ENCODE data around the gene FPR2. TPM values are rescaled to one million over a fixed set of nuclear protein-coding genes. Genes with fewer than 3 reads are reported as not detected.
A peak's percentile ranks its signal among the peaks of the same experiment; 100 is the strongest.

FPR2 gene
- total and polyA plus RNA-seq, 9 of the 15 experiments (the other 6 are each of a cell fraction or from before 2014, with no cell fraction given), result 0.03 to 0.15 (median 0.07) TPM; not detected in 6

GRCh38 chr19:51716925-51717324 is 44.1 kb upstream of the FPR2 start:
- FAIRE-seq, result no peak
- intact Hi-C loops (cut with micrococcal nuclease) (no loop called here), in situ Hi-C loops (cut with MboI) (no loop called here)
- Histone ChIP-seq H3K9me3 (replicated peaks; ENCODE audit: control insufficient read depth, insufficient read depth, low read depth, low read length) (no peaks in the 10 kb centered on the region), H3K4me1 (replicated peaks in 1 of 2; ENCODE audit: control insufficient read depth in 2 of 2, insufficient read depth in 2 of 2, low read length in 2 of 2) (peaks cover 0 to 18% of the 10 kb centered on the region in 2 experiments; a peak in 2 of 5 replicates), H3K4me2 (ENCODE audit: insufficient read depth, low read length) (no peak overlapping the region), H3K27me3 (ENCODE audit: control insufficient read depth in 2 of 2, insufficient read depth in 2 of 2, low read length in 2 of 2) (peaks cover 0 to 7% of the 10 kb centered on the region in 2 experiments; a peak in 1 of 5 replicates), H3K79me2 (ENCODE audit: control insufficient read depth, insufficient read depth, low read length) (no peaks in the 10 kb centered on the region), H3K9me1 (ENCODE audit: control insufficient read depth, insufficient read depth, low read length) (no peaks in the 10 kb centered on the region), H3K27ac (ENCODE audit: extremely low read depth, low read depth, low read length) (no peak overlapping the region), H3K4me3 (no peak overlapping the region), H2AFZ (ENCODE audit: low read depth, low read length) (no peak overlapping the region), H3K36me3 (ENCODE audit: control insufficient read depth, insufficient read depth, low read length) (no peaks in the 10 kb centered on the region), H4K20me1 (replicated peaks; ENCODE audit: control insufficient read depth, insufficient read depth, low read length) (no peaks in the 10 kb centered on the region), H3K9ac (ENCODE audit: insufficient read depth in 1 of 2, low read depth in 2 of 2, low read length in 2 of 2) (no peak overlapping the region)
- CTCF ChIA-PET (ENCODE audit: low intra/inter-chr PET ratio), result no interaction called here
- BruUV-seq (replicated peaks), result no TSS peak
- ATAC-seq, result no peak
- POLR2A ChIA-PET, result interaction anchor here (0.7 to 1.2 kb wide), 2 partner anchors 10 to 130 kb away, joined by 3 to 4 read pairs; no protein-coding TSS in a partner anchor
- no peak for TF ChIP-seq GTF2E2 (tag; IDR thresholded peaks at IDR 0.05)
- 4% methylated on average over 11 of the region's 11 CpGs for whole genome bisulfite sequencing (ENCODE audit: insufficient coverage, low coverage, missing lambda C conversion rate)
- no peak for DNase-seq (ENCODE audit: extremely low read depth in 1 of 4, low spot score in 3 of 4)

DNA sequence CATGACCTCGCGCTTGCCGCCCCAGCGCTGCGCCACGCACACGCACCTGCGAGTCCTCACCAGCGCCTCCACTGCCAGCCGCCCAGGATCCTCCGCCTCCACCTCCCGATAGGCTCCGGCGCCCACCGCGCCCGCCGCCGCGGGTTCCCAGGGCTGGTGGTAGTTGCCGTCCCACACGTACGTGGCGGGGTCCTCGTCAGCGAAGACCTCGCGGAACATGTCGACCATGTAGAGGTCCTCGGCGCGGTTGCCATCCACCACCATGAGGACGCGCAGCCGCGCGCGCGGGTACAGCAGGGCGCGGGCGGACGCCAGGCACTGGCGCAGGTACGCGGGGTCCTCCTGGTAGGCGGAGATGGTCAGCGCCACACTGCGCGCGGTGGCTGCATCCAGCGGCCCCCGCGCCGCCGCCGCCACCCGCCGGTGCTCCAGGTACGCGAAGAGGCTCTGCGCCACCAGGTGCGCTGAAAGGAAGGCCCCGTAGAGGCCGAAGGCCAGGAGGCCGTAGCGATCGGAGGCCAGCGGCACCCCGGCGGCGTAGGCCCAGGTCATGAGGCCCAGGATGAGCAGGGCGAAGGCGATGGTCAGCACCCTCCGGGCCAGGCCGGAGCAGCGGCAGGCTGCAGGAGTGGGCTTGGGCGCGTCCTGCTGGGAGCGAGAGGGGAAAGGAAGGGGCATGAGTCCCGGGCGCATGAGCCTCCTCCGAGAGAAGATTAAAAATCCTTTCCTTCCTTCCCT is 41.6 kb upstream of the FPR2 start:
- peaks cover 0 to 7% of the 10 kb centered on the region in 2 experiments; a peak in 1 of 5 replicates for H3K27me3 ChIP-seq (ENCODE audit: control insufficient read depth in 2 of 2, insufficient read depth in 2 of 2, low read length in 2 of 2)
- no peaks in the 10 kb centered on the region for H3K79me2 ChIP-seq (ENCODE audit: control insufficient read depth, insufficient read depth, low read length)
- no peak overlapping the region for H2AFZ ChIP-seq (ENCODE audit: low read depth, low read length)
- ChIA-PET POLR2A (interaction anchor here (1.0 kb wide), 1 partner anchor 10 kb away, joined by 3 read pairs; no protein-coding TSS in a partner anchor), CTCF (ENCODE audit: low intra/inter-chr PET ratio) (no interaction called here)
- H3K4me3 ChIP-seq, result no peak overlapping the region
- DNase-seq (ENCODE audit: extremely low read depth in 1 of 4, low spot score in 3 of 4) (no peak), FAIRE-seq (no peak), ATAC-seq (no peak)
- intact Hi-C loops (cut with micrococcal nuclease) (no loop called here), in situ Hi-C loops (cut with MboI) (no loop called here)
- H3K36me3 ChIP-seq (ENCODE audit: control insufficient read depth, insufficient read depth, low read length), result no peaks in the 10 kb centered on the region
- WGBS (ENCODE audit: insufficient coverage, low coverage, missing lambda C conversion rate), result 95% methylated on average over 32 of the region's 83 CpGs
- H4K20me1 ChIP-seq (replicated peaks; ENCODE audit: control insufficient read depth, insufficient read depth, low read length), result no peaks in the 10 kb centered on the region
- H3K9me1 ChIP-seq (ENCODE audit: control insufficient read depth, insufficient read depth, low read length), result no peaks in the 10 kb centered on the region
- no peaks in the 10 kb centered on the region for H3K9me3 ChIP-seq (replicated peaks; ENCODE audit: control insufficient read depth, insufficient read depth, low read depth, low read length)
- H3K4me1 ChIP-seq (replicated peaks in 1 of 2; ENCODE audit: control insufficient read depth in 2 of 2, insufficient read depth in 2 of 2, low read length in 2 of 2), result peaks cover 0 to 15% of the 10 kb centered on the region in 2 experiments; a peak in 2 of 5 replicates
- no peak overlapping the region for H3K27ac ChIP-seq (ENCODE audit: extremely low read depth, low read depth, low read length)
- no peak for TF ChIP-seq C11orf30 (IDR thresholded peaks at IDR 0.05; ENCODE audit: low read depth)
- TF ChIP-seq, protein P1, sequence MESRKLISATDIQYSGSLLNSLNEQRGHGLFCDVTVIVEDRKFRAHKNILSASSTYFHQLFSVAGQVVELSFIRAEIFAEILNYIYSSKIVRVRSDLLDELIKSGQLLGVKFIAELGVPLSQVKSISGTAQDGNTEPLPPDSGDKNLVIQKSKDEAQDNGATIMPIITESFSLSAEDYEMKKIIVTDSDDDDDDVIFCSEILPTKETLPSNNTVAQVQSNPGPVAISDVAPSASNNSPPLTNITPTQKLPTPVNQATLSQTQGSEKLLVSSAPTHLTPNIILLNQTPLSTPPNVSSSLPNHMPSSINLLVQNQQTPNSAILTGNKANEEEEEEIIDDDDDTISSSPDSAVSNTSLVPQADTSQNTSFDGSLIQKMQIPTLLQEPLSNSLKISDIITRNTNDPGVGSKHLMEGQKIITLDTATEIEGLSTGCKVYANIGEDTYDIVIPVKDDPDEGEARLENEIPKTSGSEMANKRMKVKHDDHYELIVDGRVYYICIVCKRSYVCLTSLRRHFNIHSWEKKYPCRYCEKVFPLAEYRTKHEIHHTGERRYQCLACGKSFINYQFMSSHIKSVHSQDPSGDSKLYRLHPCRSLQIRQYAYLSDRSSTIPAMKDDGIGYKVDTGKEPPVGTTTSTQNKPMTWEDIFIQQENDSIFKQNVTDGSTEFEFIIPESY (CRISPR knock-in tag; IDR thresholded peaks at IDR 0.05), result peak; percentile 90
- H3K9ac ChIP-seq (ENCODE audit: insufficient read depth in 1 of 2, low read depth in 2 of 2, low read length in 2 of 2), result no peak overlapping the region
- no TSS peak for BruUV-seq (replicated peaks)
- no peak overlapping the region for H3K4me2 ChIP-seq (ENCODE audit: insufficient read depth, low read length)

Measured in K562 (cell line).